ENCODE results near the gene ATP8A2. TPM values are rescaled to one million over a fixed set of nuclear protein-coding genes. Genes with fewer than 3 reads are reported as not detected.
"Not testable (repeated sequence)": the region's sequence is repeated elsewhere in the genome, so short reads cannot be mapped to it uniquely, and the experiment has no call there.

The ATP8A2 gene
- polyA plus RNA-seq, 3 donors from 2014 or later, result 0.20 to 0.38 TPM; not detected in 1

- H3K36me3 Mint-ChIP-seq; DNase-seq; H3K27ac Mint-ChIP-seq; H3K4me3 Mint-ChIP-seq; H3K27me3 Mint-ChIP-seq (ENCODE audit: low read depth in 3 of 3): not testable (repeated sequence)
- Mint-ChIP-seq H3K9me3 (peaks cover 0 to 17% (median 4%) of the 10 kb centered on the region in 6 donors), H3K4me1 (peaks cover 0 to 14% of the 10 kb centered on the region in 2 donors)
Observed at GRCh38 chr13:25954943-25955342, 583.2 kb downstream of the ATP8A2 start.

GRCh38 chr13:25958986-25959385, 587.2 kb downstream of the ATP8A2 start:
- H3K4me1 Mint-ChIP-seq, result peaks cover 0 to 9% of the 10 kb centered on the region in 2 donors

GRCh38 chr13:25961294-25961693, 589.5 kb downstream of the ATP8A2 start:
- DNase-seq, result no peak
- no peak overlapping the region for H3K4me3 Mint-ChIP-seq
- H3K4me1 Mint-ChIP-seq, result no peaks in the 10 kb centered on the region
- no peak overlapping the region for H3K27ac Mint-ChIP-seq
- peaks cover 0 to 12% (median 3%) of the 10 kb centered on the region in 6 donors for H3K9me3 Mint-ChIP-seq
- H3K36me3 Mint-ChIP-seq, result peaks cover 0 to 2% (median 1%) of the 10 kb centered on the region in 3 donors
- H3K27me3 Mint-ChIP-seq (ENCODE audit: low read depth in 3 of 3), result peaks cover 0 to 5% (median 4%) of the 10 kb centered on the region in 3 donors

More at GRCh38 chr13:25958986-25959385, 587.2 kb downstream of the ATP8A2 start:
- no peak for DNase-seq
- H3K27me3 Mint-ChIP-seq (ENCODE audit: low read depth in 3 of 3), result peaks cover 0 to 5% (median 5%) of the 10 kb centered on the region in 3 donors
- peaks cover 3 to 9% (median 6%) of the 10 kb centered on the region in 3 donors for H3K36me3 Mint-ChIP-seq
- no peak overlapping the region for H3K4me3 Mint-ChIP-seq
- H3K27ac Mint-ChIP-seq, result no peak overlapping the region
- H3K9me3 Mint-ChIP-seq, result peaks cover 0 to 17% (median 4%) of the 10 kb centered on the region in 6 donors

DNA sequence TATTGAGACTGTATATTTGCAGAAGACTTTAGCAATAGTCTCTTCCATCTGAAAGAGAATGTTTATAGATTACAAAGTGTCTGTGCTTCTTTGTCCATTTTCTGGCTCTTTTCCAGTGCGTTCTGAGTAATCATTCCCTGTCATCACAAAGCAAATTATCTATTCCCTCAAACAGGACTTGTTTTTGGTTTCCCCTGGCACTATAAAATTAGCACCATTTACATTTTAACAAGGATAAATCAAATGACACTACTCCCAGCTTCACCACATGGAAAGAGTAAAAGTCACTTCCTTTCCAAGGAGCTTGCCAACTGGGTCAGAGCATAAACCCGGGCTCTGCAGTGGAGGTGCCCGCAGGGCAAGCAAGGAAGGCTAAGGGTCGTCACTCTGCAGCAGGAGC, 591.9 kb downstream of the ATP8A2 start:
- H3K27me3 Mint-ChIP-seq (ENCODE audit: low read depth in 3 of 3), result peaks cover 0 to 5% (median 0%) of the 10 kb centered on the region in 3 donors
- H3K4me3 Mint-ChIP-seq, result no peak overlapping the region
- H3K27ac Mint-ChIP-seq, result no peak overlapping the region
- no peaks in the 10 kb centered on the region for H3K4me1 Mint-ChIP-seq
- H3K36me3 Mint-ChIP-seq, result no peaks in the 10 kb centered on the region
- no peaks in the 10 kb centered on the region for H3K9me3 Mint-ChIP-seq
- no peak for DNase-seq

- Mint-ChIP-seq H3K9me3 (no peaks in the 10 kb centered on the region), H3K4me3 (no peak overlapping the region), H3K27me3 (ENCODE audit: low read depth in 3 of 3) (peaks cover 0 to 2% (median 0%) of the 10 kb centered on the region in 3 donors), H3K4me1 (no peaks in the 10 kb centered on the region), H3K27ac (no peak overlapping the region), H3K36me3 (no peaks in the 10 kb centered on the region)
- no peak for DNase-seq
Observed at GRCh38 chr13:25965596-25965995, 593.8 kb downstream of the ATP8A2 start.

DNA sequence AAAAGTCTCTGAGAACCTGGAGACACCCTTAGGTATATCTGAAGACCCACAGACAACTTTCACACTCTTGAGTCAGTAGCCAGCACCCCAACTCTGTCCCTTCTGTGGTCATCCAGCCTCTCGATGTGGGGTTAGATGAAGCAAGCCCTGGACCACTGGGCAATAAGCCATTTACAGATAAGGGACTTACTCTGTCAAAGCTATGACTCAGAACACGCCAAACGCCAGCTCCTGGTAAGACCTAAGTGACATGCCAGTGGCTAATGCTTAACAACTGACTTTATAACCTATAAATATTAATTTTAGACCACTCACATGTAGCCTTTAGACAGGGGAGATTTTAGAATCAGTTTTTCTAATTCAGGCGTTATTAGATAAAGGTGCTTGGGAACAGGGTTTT, 594.3 kb downstream of the ATP8A2 start:
- H3K4me3 Mint-ChIP-seq, result no peak overlapping the region
- H3K27ac Mint-ChIP-seq, result no peak overlapping the region
- peaks cover 0 to under 1% (median 0%) of the 10 kb centered on the region in 3 donors for H3K27me3 Mint-ChIP-seq (ENCODE audit: low read depth in 3 of 3)
- H3K4me1 Mint-ChIP-seq, result peaks cover 0 to 1% of the 10 kb centered on the region in 2 donors
- no peaks in the 10 kb centered on the region for H3K36me3 Mint-ChIP-seq
- DNase-seq, result no peak
- no peaks in the 10 kb centered on the region for H3K9me3 Mint-ChIP-seq

DNA sequence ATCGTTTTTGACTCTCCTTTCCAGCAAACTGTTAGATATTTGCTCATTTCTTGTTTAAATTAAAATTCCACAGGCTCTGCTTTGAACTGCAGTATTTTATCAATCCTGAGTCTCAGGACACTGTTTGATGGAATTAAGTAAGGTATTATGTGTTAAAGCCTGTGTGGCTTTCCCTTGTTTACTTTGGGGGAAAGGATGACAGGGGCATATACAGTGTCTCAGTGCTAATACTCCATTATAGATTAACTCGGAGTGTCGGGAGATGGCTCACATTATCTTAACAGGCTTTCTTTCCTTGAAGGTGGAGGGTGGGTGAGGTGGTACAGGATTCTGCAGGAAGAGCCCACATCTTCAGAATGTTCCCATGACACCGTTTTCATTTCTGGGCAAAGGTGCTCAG, 595.4 kb downstream of the ATP8A2 start:
- Mint-ChIP-seq H3K9me3 (no peaks in the 10 kb centered on the region), H3K27ac (no peak overlapping the region), H3K27me3 (ENCODE audit: low read depth in 3 of 3) (no peaks in the 10 kb centered on the region), H3K36me3 (no peaks in the 10 kb centered on the region), H3K4me3 (no peak overlapping the region), H3K4me1 (peaks cover 0 to 7% of the 10 kb centered on the region in 2 donors)
- DNase-seq, result no peak

DNA sequence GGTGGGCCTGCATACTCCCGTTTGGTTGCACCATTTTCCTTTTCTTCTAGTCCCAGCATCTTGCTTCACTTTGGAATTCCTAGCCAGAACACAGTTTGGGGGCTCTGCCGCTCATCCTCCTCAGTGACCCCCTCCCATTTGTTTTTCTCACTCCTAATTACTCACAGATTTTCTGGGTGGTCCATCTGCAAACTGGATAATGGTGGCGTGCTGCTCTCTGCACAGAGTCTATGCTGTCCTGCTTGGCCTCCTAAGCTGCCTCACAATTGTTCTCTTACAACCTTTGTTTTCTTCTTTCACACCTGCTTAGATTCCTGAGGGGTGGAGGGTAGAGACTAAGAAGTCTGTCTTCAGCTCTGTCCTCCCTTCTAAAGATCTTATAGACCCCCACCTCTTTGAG, 599.3 kb downstream of the ATP8A2 start:
- Mint-ChIP-seq H3K9me3 (peaks cover 0 to 2% (median 0%) of the 10 kb centered on the region in 6 donors), H3K36me3 (no peaks in the 10 kb centered on the region), H3K4me1 (peaks cover 0 to 7% of the 10 kb centered on the region in 2 donors), H3K4me3 (no peak overlapping the region), H3K27ac (peak overlapping the region in 2 of 6 donors; percentile 15 to 58), H3K27me3 (ENCODE audit: low read depth in 3 of 3) (peaks cover 0 to 4% (median 1%) of the 10 kb centered on the region in 3 donors)
- DNase-seq, result no peak

- H3K9me3 Mint-ChIP-seq, result peaks cover 0 to 2% (median 0%) of the 10 kb centered on the region in 6 donors
- no peak overlapping the region for H3K4me3 Mint-ChIP-seq
- H3K4me1 Mint-ChIP-seq, result peaks cover 0 to 7% of the 10 kb centered on the region in 2 donors
- DNase-seq, result peak in 1 of 3 donors; percentile 30
- H3K27me3 Mint-ChIP-seq (ENCODE audit: low read depth in 3 of 3), result peaks cover 0 to 5% (median 4%) of the 10 kb centered on the region in 3 donors
- no peaks in the 10 kb centered on the region for H3K36me3 Mint-ChIP-seq
- peak overlapping the region in 2 of 6 donors; percentile 15 to 58 for H3K27ac Mint-ChIP-seq
Observed at GRCh38 chr13:25971459-25972145, 599.8 kb downstream of the ATP8A2 start.

GRCh38 chr13:25973085-25973484, 601.3 kb downstream of the ATP8A2 start:
- Mint-ChIP-seq H3K36me3 (no peaks in the 10 kb centered on the region), H3K27ac (no peak overlapping the region), H3K9me3 (peaks cover 0 to 2% (median 0%) of the 10 kb centered on the region in 6 donors), H3K4me1 (peaks cover 0 to 10% of the 10 kb centered on the region in 2 donors), H3K27me3 (ENCODE audit: low read depth in 3 of 3) (peaks cover 2 to 9% (median 7%) of the 10 kb centered on the region in 3 donors), H3K4me3 (no peak overlapping the region)
- DNase-seq, result no peak

DNA sequence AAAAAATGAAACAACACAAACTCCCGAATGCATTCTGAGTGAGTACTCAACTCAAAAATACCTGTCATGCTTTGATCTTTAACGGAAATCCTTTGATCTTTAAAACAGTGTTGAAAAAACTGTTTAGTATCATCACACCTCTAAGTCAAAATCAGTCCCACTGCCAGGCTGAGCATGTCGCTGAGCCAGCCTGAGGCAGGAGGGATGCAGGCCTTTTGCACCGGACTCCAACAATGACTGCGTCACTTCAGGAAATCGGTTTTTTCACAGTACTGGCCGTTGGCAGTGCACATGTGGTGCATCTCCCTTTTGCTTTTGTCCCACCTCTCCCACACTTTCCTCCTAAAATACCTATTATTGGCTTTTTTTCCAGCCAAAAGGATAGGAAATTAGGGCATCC, 601.8 kb downstream of the ATP8A2 start:
- peaks cover 0 to 10% of the 10 kb centered on the region in 2 donors for H3K4me1 Mint-ChIP-seq
- no peaks in the 10 kb centered on the region for H3K36me3 Mint-ChIP-seq
- DNase-seq, result no peak
- no peak overlapping the region for H3K4me3 Mint-ChIP-seq
- peaks cover 2 to 9% (median 7%) of the 10 kb centered on the region in 3 donors for H3K27me3 Mint-ChIP-seq (ENCODE audit: low read depth in 3 of 3)
- H3K9me3 Mint-ChIP-seq, result peaks cover 0 to 2% (median 0%) of the 10 kb centered on the region in 6 donors
- no peak overlapping the region for H3K27ac Mint-ChIP-seq

DNA sequence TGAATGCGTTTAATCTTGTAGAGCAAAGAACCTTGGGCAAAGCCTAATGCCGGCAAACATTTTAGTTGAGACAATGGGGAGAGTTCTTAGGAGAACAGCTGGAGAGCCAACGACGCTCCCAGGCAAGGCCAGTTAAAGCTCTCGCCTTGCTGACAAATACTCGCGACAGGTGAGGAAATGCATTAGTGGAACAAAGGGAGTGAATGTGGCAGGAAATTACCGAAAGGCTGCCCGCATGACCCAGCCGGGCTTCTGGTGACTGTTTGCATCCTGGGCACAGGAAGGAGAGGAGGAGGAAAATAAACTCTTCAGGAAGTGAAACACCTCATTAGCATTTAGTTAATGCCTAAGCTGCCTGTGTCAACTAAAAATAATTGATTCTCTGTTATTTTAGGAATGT, 605.4 kb downstream of the ATP8A2 start:
- Mint-ChIP-seq H3K9me3 (peaks cover 0 to 2% (median 0%) of the 10 kb centered on the region in 6 donors), H3K4me1 (peaks cover 0 to 3% of the 10 kb centered on the region in 2 donors), H3K27ac (no peak overlapping the region), H3K36me3 (no peaks in the 10 kb centered on the region), H3K27me3 (ENCODE audit: low read depth in 3 of 3) (peaks cover 6 to 13% (median 7%) of the 10 kb centered on the region in 3 donors), H3K4me3 (no peak overlapping the region)
- DNase-seq, result no peak

DNA sequence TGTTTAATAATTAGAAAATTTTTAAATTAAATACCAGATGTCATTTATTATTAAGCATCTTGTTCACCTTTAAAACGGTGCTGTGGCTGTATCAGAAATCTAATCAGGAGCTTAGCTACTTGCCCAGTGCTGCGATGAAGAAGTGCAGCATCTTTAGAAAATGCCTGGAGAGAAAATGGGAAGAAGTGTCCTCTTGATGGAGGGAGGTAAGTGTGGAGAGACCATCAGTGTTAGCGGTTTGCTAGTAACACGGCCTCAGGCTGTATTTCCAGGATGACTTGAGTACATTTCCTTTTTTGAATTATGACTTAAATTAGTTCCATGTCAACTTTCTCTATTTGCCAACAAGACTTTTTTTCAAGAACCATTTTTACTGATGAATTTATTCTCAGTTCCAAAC, 605.9 kb downstream of the ATP8A2 start:
- H3K36me3 Mint-ChIP-seq, result no peaks in the 10 kb centered on the region
- no peak for DNase-seq
- H3K27me3 Mint-ChIP-seq (ENCODE audit: low read depth in 3 of 3), result peaks cover 6 to 13% (median 7%) of the 10 kb centered on the region in 3 donors
- H3K4me3 Mint-ChIP-seq, result peak overlapping the region in 1 of 5 donors; percentile 1
- no peak overlapping the region for H3K27ac Mint-ChIP-seq
- peaks cover 0 to 3% of the 10 kb centered on the region in 2 donors for H3K4me1 Mint-ChIP-seq
- H3K9me3 Mint-ChIP-seq, result no peaks in the 10 kb centered on the region

- Mint-ChIP-seq H3K9me3 (no peaks in the 10 kb centered on the region), H3K27me3 (ENCODE audit: low read depth in 3 of 3) (peaks cover 6 to 13% (median 7%) of the 10 kb centered on the region in 3 donors), H3K4me3 (no peak overlapping the region), H3K4me1 (peaks cover 0 to 3% of the 10 kb centered on the region in 2 donors), H3K27ac (no peak overlapping the region), H3K36me3 (no peaks in the 10 kb centered on the region)
- no peak for DNase-seq
Observed at GRCh38 chr13:25978961-25979360, 607.2 kb downstream of the ATP8A2 start.

Measured in immature natural killer cell (primary cell).